GM10248 (cell line): ENCODE data around the gene RAP1GAP2.

Experiments
- CTCF ChIA-PET: fragments of 300-600 bp; sonication (Branson Sonifier 250); formaldehyde crosslinking; extraction: SDS; loops from one replicate; lab custom pipeline; 2021; ENCODE audit warnings: antibody characterized with exemption; lab: Yijun Ruan, JAX
- POLR2A ChIA-PET: fragments of 350-650 bp; sonication (Branson Sonifier 250); formaldehyde crosslinking; extraction: SDS; loops from one replicate; lab custom pipeline; 2020; ENCODE audit warnings: antibody characterized with exemption; lab: Yijun Ruan, JAX
- DNase-seq: peaks from one replicate; pipeline ENCODE4 v3.0.0; 2012; ENCODE audit errors: extremely low spot score
- CTCF ChIP-seq: IDR thresholded peaks from 2 replicates; pipeline ENCODE4 v1.5.1; 2012; ENCODE audit warnings: mild to moderate bottlenecking, low read depth; ENCODE audit errors: extremely low read depth, missing control alignments, control extremely low read depth

The RAP1GAP2 gene

GRCh38 chr17:2963332-2964027, 167.2 kb downstream of the RAP1GAP2 start:
- TF ChIP-seq CTCF, result no peak
- no peak for DNase-seq
- CTCF ChIA-PET, result no interaction called here
- POLR2A ChIA-PET, result no interaction called here

- ChIA-PET CTCF (no interaction called here), POLR2A (no interaction called here)
- no peak for DNase-seq
- TF ChIP-seq CTCF, result no peak
Measured at GRCh38 chr17:2964028-2964356, 167.8 kb downstream of the RAP1GAP2 start.

GRCh38 chr17:2964370-2964769, 168.1 kb downstream of the RAP1GAP2 start:
- DNase-seq, result no peak
- ChIA-PET POLR2A (no interaction called here), CTCF (no interaction called here)
- TF ChIP-seq CTCF, result no peak

GRCh38 chr17:2964831-2965230, 168.6 kb downstream of the RAP1GAP2 start:
- TF ChIP-seq CTCF, result no peak
- CTCF ChIA-PET, result no interaction called here
- POLR2A ChIA-PET, result no interaction called here
- no peak for DNase-seq

DNA sequence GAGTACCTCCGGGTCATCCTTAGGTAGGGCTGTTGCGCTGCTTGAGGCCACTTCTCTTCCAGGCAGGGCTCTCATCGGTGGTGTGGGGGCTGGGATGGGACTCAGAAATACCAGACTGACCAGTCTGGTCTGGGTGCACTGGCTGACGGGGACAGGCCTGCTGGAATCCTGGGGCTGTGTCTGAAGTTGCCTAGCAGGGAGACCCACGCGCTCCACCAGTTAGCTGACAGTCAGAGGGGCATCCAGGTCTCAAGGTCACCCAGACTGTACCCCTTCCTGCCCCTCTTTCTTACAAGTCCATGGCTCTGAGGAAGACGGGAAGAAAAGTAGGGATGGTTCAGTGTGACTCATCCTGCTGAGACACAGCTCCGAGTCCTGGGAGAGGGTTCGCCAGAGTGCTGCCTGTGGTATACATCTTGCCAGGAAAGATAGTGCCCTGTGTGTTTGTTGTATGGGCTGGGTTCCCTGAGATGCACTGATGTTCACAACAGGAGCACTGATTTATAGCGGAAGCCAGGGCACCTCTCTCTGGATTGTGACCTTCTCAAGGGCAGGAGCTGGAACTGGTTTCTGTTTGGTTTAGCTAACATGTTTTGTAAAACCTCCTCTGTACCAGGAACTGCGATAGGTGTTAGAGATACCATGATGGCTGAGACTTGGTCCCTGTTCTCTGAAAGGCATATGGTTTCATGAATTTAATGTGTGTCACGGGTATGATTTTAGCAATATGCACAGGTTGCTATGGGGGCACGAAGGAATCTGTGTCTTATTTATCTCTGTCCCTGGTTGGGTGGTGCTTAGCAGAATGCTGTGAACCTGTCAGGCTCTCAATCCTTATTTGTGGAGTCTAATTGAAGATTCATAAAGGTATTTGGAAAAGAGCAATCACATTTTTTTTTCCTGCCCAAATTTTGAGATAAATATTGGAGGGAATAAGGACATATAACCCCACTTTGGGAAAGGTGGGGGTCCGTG, 169.7 kb downstream of the RAP1GAP2 start:
- ChIA-PET POLR2A (no interaction called here), CTCF (no interaction called here)
- no peak for DNase-seq
- no peak for TF ChIP-seq CTCF

DNA sequence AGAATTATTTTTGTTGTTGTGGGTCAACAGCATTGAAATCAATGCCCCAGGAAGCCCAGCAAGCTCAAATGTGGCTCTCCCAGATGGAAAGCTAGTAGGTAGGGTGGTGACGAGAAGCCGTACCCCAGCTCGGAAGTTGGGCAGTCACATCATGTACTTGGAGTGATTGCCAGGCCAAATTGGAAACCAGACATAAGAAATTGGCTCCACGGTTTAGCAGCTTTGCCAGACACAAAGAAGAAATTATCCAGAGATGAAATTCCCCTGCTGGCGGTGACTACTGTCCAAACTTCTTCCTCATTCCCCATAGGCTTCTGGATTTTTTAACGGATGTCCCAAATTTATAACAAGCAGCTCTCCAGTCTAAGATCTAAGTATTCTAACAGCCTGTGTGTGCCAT, 171.3 kb downstream of the RAP1GAP2 start:
- ChIA-PET CTCF (no interaction called here), POLR2A (no interaction called here)
- TF ChIP-seq CTCF, result no peak
- no peak for DNase-seq
